Neural cell (in vitro differentiated cells): ENCODE results near the gene PRICKLE2.

Experiments used
- CTCF ChIP-seq: fragments of 450-650 bp; IDR thresholded peaks from 2 replicates; pipeline ENCODE4 v1.5.1; 2014; ENCODE audit warnings: antibody characterized with exemption, mild to moderate bottlenecking, moderate library complexity; ENCODE audit not compliant: poor library complexity, severe bottlenecking
- EP300 ChIP-seq: fragments of 450-650 bp; conservative IDR thresholded peaks from 2 replicates; pipeline ENCODE4 v1.6.1; 2014; ENCODE audit warnings: antibody characterized with exemption, mild to moderate bottlenecking, moderate library complexity; ENCODE audit not compliant: poor library complexity, severe bottlenecking
- EZH2 ChIP-seq: fragments of 200-600, 300-800 bp; shearing (Covaris generic), sonication (generic); IDR thresholded peaks from 2 replicates; pipeline ENCODE4 v1.6.1; 2014; ENCODE audit warnings: antibody characterized with exemption, low read length, borderline replicate concordance, mild to moderate bottlenecking; ENCODE audit not compliant: insufficient read depth, poor library complexity, severe bottlenecking
- POLR2AphosphoS5 ChIP-seq: IDR thresholded peaks from 2 replicates; pipeline ENCODE4 v1.6.1; 2012
- RAD21 ChIP-seq: fragments of 450-650 bp; conservative IDR thresholded peaks from 2 replicates; pipeline ENCODE4 v1.6.1; 2014; ENCODE audit warnings: antibody characterized with exemption, mild to moderate bottlenecking, moderate library complexity
- TAF1 ChIP-seq: IDR thresholded peaks from 2 replicates; pipeline ENCODE4 v1.6.1; 2012; ENCODE audit warnings: low read depth

DNA sequence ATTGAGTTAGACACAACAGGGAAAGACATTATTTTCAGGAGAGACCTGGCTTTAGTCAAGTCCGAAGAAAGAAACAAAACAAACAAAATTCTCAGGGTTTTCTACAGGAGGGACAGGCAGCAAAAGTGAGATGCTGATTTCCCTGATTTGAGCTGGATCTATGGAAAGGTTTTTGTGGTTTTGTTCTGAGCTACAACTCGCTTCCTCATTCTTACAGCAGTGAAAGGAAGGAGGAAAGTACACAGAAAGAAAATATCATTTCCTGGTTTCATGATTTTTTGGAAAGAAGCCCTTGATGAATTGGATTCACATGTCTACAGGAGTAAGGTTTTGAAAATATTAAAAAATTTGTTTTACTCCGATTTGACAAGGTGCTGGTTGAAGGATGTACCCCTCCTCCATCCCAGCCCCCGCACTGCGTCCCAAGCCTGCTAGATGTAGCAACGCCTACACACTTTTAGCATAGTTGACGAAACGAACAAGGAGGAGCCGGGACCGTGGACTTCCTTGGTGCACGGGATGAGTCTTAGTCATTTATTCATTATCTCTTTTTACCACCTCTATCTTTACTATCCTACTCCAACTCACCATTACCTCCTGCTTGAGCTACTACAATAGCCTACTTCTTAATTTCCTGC is 10.8 kb downstream of the PRICKLE2 start:
- TF ChIP-seq CTCF (no peak), EP300 (no peak), EZH2 (no peak), POLR2AphosphoS5 (no peak), RAD21 (no peak), TAF1 (no peak)
